Endodermal cell (in vitro differentiated cells): ENCODE results near the gene RAB3A. TPM values are rescaled to one million over a fixed set of nuclear protein-coding genes. Genes with fewer than 3 reads are reported as not detected.

Source experiments
- DNase-seq: peaks from one replicate; pipeline ENCODE4 v3.0.0-alpha.2; 2017
- H3K27ac ChIP-seq: 2 replicates; pipeline ENCODE4 v1.5.1; 2013; ENCODE audit warnings: mild to moderate bottlenecking, low read depth, low read length, moderate library complexity
- H3K27me3 ChIP-seq: 2 replicates; pipeline ENCODE4 v1.6.1; 2013; ENCODE audit warnings: mild to moderate bottlenecking, low read length, moderate library complexity; ENCODE audit not compliant: insufficient read depth, control insufficient read depth, poor library complexity, severe bottlenecking
- H3K36me3 ChIP-seq: 2 replicates; pipeline ENCODE4 v1.7.0; 2013; ENCODE audit warnings: mild to moderate bottlenecking, low read length, moderate library complexity; ENCODE audit not compliant: control insufficient read depth, insufficient read depth
- H3K4me1 ChIP-seq: one replicate; pipeline ENCODE4 v1.7.0; 2013; ENCODE audit warnings: low read length; ENCODE audit not compliant: control insufficient read depth, insufficient read depth
- H3K4me3 ChIP-seq: 2 replicates; pipeline ENCODE4 v1.5.1; 2013; ENCODE audit warnings: mild to moderate bottlenecking, low read length, moderate library complexity
- H3K9ac ChIP-seq: 2 replicates; pipeline ENCODE4 v1.6.1; 2013; ENCODE audit warnings: mild to moderate bottlenecking, low read length, moderate library complexity; ENCODE audit not compliant: poor library complexity, severe bottlenecking; ENCODE audit errors: extremely low read depth
- H3K9me3 ChIP-seq: 2 replicates; pipeline ENCODE4 v1.6.1; 2013; ENCODE audit warnings: mild to moderate bottlenecking, low read length, moderate library complexity; ENCODE audit not compliant: control insufficient read depth
- H3K27ac Mint-ChIP-seq: 2 replicates; pipeline ENCODE4 v1.8.0; 2020; ENCODE audit warnings: mixed read lengths
- H3K27me3 Mint-ChIP-seq: 2 replicates; pipeline ENCODE4 v1.8.0; 2021; ENCODE audit warnings: mild to moderate bottlenecking, mixed read lengths; ENCODE audit not compliant: insufficient read depth
- H3K36me3 Mint-ChIP-seq: 2 replicates; pipeline ENCODE4 v1.8.0; 2020; ENCODE audit warnings: low read depth, mixed read lengths
- H3K4me1 Mint-ChIP-seq: 2 replicates; pipeline ENCODE4 v1.8.0; 2020; ENCODE audit warnings: mixed read lengths
- H3K4me3 Mint-ChIP-seq: 2 replicates; pipeline ENCODE4 v1.8.0; 2020; ENCODE audit warnings: mild to moderate bottlenecking, moderate library complexity, mixed read lengths
- H3K9me3 Mint-ChIP-seq: 2 replicates; pipeline ENCODE4 v1.8.0; 2020; ENCODE audit warnings: mild to moderate bottlenecking, mixed read lengths
- CTCF ChIP-seq: fragments of 200-600 bp; sonication (generic); conservative IDR thresholded peaks from 2 replicates; pipeline ENCODE4 v1.5.0; 2021; ENCODE audit warnings: antibody characterized with exemption, mild to moderate bottlenecking
- WGBS, 2 experiments: methylation state at CpG; one replicate each; pipeline versions ENCODE4 v1.1.5 to v1.1.7; 2013; ENCODE audit warnings: missing lambda C conversion rate in 2 of 2, mixed read lengths in 1 of 2; ENCODE audit not compliant: insufficient coverage in 1 of 2, insufficient read length in 1 of 2; 5-methylcytosine and 5-hydroxymethylcytosine counted together
- total RNA-seq, 2 donors: library from RNA; stranded (reverse); fragmentation: NEBNext Ultra II Directional in 1 of 2; extraction: Animal tissue kit (Norgen Biotek cat#: 25700) in 1 of 2; gene quantifications; 2 replicates in 1 of 2; 3 replicates in 1 of 2; pipeline ENCODE4 v1.2.1, GENCODE V29; 2021

RAB3A gene
- total RNA-seq, 2 donors from 2014 or later, result 3.6 to 3.9 TPM

DNA sequence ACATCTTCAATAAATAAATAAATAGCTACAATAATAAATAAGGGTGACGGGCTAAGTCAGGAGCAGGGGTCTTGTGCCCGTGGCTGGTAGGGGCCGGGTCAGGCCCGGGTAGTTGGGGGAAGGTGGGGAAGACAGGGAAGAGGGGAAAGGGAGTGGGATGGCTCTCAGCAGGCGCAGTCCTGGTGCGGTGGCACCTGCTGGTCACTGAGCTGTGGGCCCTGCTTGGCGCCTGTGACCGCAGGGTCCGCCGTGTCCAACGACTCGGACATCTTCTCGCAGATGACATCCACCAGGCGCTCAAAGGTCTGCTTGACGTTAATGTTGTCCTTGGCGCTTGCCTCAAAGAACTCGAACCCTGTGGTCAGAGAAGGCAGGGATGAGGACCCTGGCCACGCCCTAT is 6.5 kb downstream of the RAB3A start:
- no peaks in the 10 kb centered on the region for H3K4me1 ChIP-seq
- H3K36me3 Mint-ChIP-seq, result peaks cover 19% of the 10 kb centered on the region
- H3K27me3 ChIP-seq, result no peaks in the 10 kb centered on the region
- H3K9me3 ChIP-seq, result no peaks in the 10 kb centered on the region
- H3K27ac Mint-ChIP-seq, result no peak overlapping the region
- H3K36me3 ChIP-seq, result peaks cover 8% of the 10 kb centered on the region
- no peaks in the 10 kb centered on the region for H3K9me3 Mint-ChIP-seq
- WGBS, 2 experiments, result 87 to 90% methylated on average over 14 to 18 of the region's 18 CpGs
- no peak overlapping the region for H3K4me3 ChIP-seq
- H3K4me3 Mint-ChIP-seq, result no peak overlapping the region
- TF ChIP-seq CTCF, result no peak
- peaks cover 5% of the 10 kb centered on the region for H3K4me1 Mint-ChIP-seq
- H3K9ac ChIP-seq, result no peak overlapping the region
- peaks cover 2% of the 10 kb centered on the region for H3K27me3 Mint-ChIP-seq
- H3K27ac ChIP-seq, result no peak overlapping the region
- no peak for DNase-seq

GRCh38 chr19:18196511-18196845 is 7.4 kb downstream of the RAB3A start:
- Mint-ChIP-seq H3K36me3 (peaks cover 19% of the 10 kb centered on the region), H3K4me3 (no peak overlapping the region), H3K9me3 (no peaks in the 10 kb centered on the region), H3K4me1 (peaks cover 10% of the 10 kb centered on the region), H3K27me3 (no peaks in the 10 kb centered on the region), H3K27ac (no peak overlapping the region)
- WGBS, 2 experiments, result 95 to 100% methylated on average over 2 to 7 of the region's 7 CpGs
- TF ChIP-seq CTCF, result no peak
- no peak overlapping the region for H3K27ac ChIP-seq
- H3K36me3 ChIP-seq, result peaks cover 8% of the 10 kb centered on the region
- no peak overlapping the region for H3K4me3 ChIP-seq
- H3K9me3 ChIP-seq, result no peaks in the 10 kb centered on the region
- H3K4me1 ChIP-seq, result no peaks in the 10 kb centered on the region
- H3K27me3 ChIP-seq, result no peaks in the 10 kb centered on the region
- no peak for DNase-seq
- H3K9ac ChIP-seq, result no peak overlapping the region

- H3K9me3 ChIP-seq, result no peaks in the 10 kb centered on the region
- H3K27ac ChIP-seq, result no peak overlapping the region
- Mint-ChIP-seq H3K27me3 (no peaks in the 10 kb centered on the region), H3K4me1 (peaks cover 10% of the 10 kb centered on the region), H3K4me3 (peak overlapping the region; percentile 82), H3K9me3 (no peaks in the 10 kb centered on the region), H3K27ac (peak overlapping the region; percentile 30), H3K36me3 (peaks cover 16% of the 10 kb centered on the region)
- no peak for TF ChIP-seq CTCF
- no peaks in the 10 kb centered on the region for H3K27me3 ChIP-seq
- H3K36me3 ChIP-seq, result peaks cover 8% of the 10 kb centered on the region
- peak; percentile 90 for DNase-seq
- H3K4me3 ChIP-seq, result peak overlapping the region; percentile 93
- no peaks in the 10 kb centered on the region for H3K4me1 ChIP-seq
- WGBS, 2 experiments, result 60 to 85% methylated on average over 15 to 27 of the region's 27 CpGs
- no peak overlapping the region for H3K9ac ChIP-seq
Measured at GRCh38 chr19:18194554-18195238, 9.1 kb downstream of the RAB3A start.
